ENCODE results near the gene FGFR4. TPM values are rescaled to one million over a fixed set of nuclear protein-coding genes. Genes with fewer than 3 reads are reported as not detected.

FGFR4 gene
- total and polyA plus RNA-seq, 2 of the 8 experiments (the other 6 are each of a cell fraction or from before 2014, with no cell fraction given) = 61.4 to 88.4 TPM

- TF ChIP-seq CHD7 (IDR thresholded peaks at IDR 0.05; ENCODE audit: insufficient replicate concordance, low read length) = no peak
- no peak for TF ChIP-seq FOSL1 (IDR thresholded peaks at IDR 0.05; ENCODE audit: insufficient read depth, low read depth, low read length)
- TF ChIP-seq EZH2 (IDR thresholded peaks at IDR 0.05; ENCODE audit: low read depth, low read length, severe bottlenecking) = no peak
- no peak for TF ChIP-seq CTBP2 (IDR thresholded peaks at IDR 0.05; ENCODE audit: borderline replicate concordance, insufficient read depth, insufficient read length, low read length)
- TF ChIP-seq CTCF (IDR thresholded peaks at IDR 0.05; ENCODE audit: control extremely low read depth in 1 of 3, insufficient read depth in 1 of 3, low read depth in 1 of 3, low read length in 3 of 3) = no peak
- TF ChIP-seq RBBP5 (IDR thresholded peaks at IDR 0.05; ENCODE audit: borderline replicate concordance, low read depth, low read length) = no peak
- no peak for TF ChIP-seq EP300 (IDR thresholded peaks at IDR 0.05; ENCODE audit: borderline replicate concordance in 1 of 2, low read depth in 2 of 2, low read length in 2 of 2)
- TF ChIP-seq BACH1 (IDR thresholded peaks at IDR 0.05; ENCODE audit: low read length) = no peak
Measured at GRCh38 chr5:177079606-177080005, 7.1 kb upstream of the FGFR4 start (continued).
